ENCODE measurements around the gene STX1A. TPM values are rescaled to one million over a fixed set of nuclear protein-coding genes. Genes with fewer than 3 reads are reported as not detected.

STX1A gene
- total RNA-seq, 2 experiments from 2014 or later = 5.3 to 5.7 TPM

DNA sequence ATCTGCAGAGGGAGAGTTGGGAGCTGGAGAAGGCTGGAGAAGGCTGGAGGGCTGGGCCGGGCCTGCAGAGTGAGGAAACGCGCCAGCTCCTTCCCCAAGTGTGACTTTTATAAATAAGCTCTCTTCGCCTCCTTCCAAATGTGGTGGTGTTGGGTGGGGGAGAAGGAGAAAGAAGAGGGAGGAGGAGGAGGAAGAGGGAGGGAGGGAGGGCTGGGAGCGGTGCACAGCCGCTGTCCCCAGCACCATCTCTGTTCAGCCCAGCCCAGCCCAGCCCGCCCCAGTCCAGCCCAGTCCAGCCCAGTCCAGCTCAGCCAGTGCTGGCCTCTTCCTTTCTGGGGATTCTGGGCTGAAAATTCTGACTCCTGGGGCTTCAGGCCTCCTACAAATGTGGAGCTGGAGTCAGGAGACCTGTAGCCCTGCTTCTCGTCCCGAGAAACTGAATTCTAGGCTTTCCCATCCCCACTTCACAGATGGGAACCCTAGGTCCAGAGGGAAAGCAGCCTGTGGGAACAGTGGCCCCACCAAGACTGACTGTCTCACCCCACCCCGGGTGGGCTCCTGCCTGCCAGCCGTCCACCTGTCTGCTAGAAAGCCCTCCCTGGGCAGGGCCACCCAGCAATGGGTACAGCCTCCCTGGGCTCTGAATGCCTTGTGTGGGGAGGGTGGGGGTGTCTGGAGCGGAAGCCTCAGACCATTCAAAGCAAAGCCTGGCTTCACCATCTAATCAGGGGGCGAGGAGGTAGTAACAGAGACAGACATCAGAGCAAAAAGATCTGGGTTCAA is 2.3 kb downstream of the STX1A start:
- intact Hi-C loops (cut with micrococcal nuclease; ENCODE audit: unreplicated experiment) = no loop called here
- H4K20me1 ChIP-seq (ENCODE audit: insufficient read depth, low read length) = no peaks in the 10 kb centered on the region
- H3K36me3 ChIP-seq (ENCODE audit: insufficient read depth, low read length) = no peaks in the 10 kb centered on the region
- H3K4me2 ChIP-seq (ENCODE audit: low read length) = no peak overlapping the region
- H3K9me3 ChIP-seq (ENCODE audit: low read length) = no peaks in the 10 kb centered on the region
- TF ChIP-seq, protein P1, sequence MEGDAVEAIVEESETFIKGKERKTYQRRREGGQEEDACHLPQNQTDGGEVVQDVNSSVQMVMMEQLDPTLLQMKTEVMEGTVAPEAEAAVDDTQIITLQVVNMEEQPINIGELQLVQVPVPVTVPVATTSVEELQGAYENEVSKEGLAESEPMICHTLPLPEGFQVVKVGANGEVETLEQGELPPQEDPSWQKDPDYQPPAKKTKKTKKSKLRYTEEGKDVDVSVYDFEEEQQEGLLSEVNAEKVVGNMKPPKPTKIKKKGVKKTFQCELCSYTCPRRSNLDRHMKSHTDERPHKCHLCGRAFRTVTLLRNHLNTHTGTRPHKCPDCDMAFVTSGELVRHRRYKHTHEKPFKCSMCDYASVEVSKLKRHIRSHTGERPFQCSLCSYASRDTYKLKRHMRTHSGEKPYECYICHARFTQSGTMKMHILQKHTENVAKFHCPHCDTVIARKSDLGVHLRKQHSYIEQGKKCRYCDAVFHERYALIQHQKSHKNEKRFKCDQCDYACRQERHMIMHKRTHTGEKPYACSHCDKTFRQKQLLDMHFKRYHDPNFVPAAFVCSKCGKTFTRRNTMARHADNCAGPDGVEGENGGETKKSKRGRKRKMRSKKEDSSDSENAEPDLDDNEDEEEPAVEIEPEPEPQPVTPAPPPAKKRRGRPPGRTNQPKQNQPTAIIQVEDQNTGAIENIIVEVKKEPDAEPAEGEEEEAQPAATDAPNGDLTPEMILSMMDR (conservative IDR thresholded peaks at IDR 0.05; ENCODE audit: low read length) = no peak
- TF ChIP-seq EZH2phosphoT487 (IDR thresholded peaks at IDR 0.05; ENCODE audit: borderline replicate concordance, low read depth, low read length) = no peak
- no peaks in the 10 kb centered on the region for H3K79me2 ChIP-seq (ENCODE audit: insufficient read depth, low read depth, low read length)
- POLR2A ChIA-PET = interaction anchor here (0.6 kb wide), 1 partner anchor 190 kb away, joined by 3 read pairs; no protein-coding TSS in a partner anchor
- no peak overlapping the region for H3K27ac ChIP-seq (ENCODE audit: low read depth, low read length, poor library complexity, severe bottlenecking)
- peaks cover 28% of the 10 kb centered on the region for H3K4me1 ChIP-seq (ENCODE audit: insufficient read depth, low read length, poor library complexity, severe bottlenecking)
- BruUV-seq (replicated peaks) = no TSS peak
- H2AFZ ChIP-seq (ENCODE audit: low read length) = no peak overlapping the region
- DNase-seq (ENCODE audit: low spot score) = no peak
- H3K9me2 ChIP-seq (ENCODE audit: insufficient read depth, low read length) = no peaks in the 10 kb centered on the region
- no peak overlapping the region for H3K4me3 ChIP-seq (ENCODE audit: low read depth, low read length, poor library complexity, severe bottlenecking)
- CTCF ChIA-PET (ENCODE audit: unreplicated experiment) = interaction anchor here (0.6 kb wide), 1 partner anchor 103 kb away, joined by 4 read pairs; no protein-coding TSS in a partner anchor

GRCh38 chr7:73716318-73716890 is 3.1 kb downstream of the STX1A start:
- POLR2A ChIA-PET = interaction anchor here (0.6 kb wide), 1 partner anchor 189 kb away, joined by 3 read pairs; no protein-coding TSS in a partner anchor
- H2AFZ ChIP-seq (ENCODE audit: low read length) = no peak overlapping the region
- DNase-seq (ENCODE audit: low spot score) = no peak
- TF ChIP-seq, protein P1 (conservative IDR thresholded peaks at IDR 0.05; ENCODE audit: low read length) = no peak
- TF ChIP-seq EZH2phosphoT487 (IDR thresholded peaks at IDR 0.05; ENCODE audit: borderline replicate concordance, low read depth, low read length) = no peak
- intact Hi-C loops (cut with micrococcal nuclease; ENCODE audit: unreplicated experiment) = no loop called here
- H3K4me3 ChIP-seq (ENCODE audit: low read depth, low read length, poor library complexity, severe bottlenecking) = no peak overlapping the region
- no peaks in the 10 kb centered on the region for H3K36me3 ChIP-seq (ENCODE audit: insufficient read depth, low read length)
- H3K9me2 ChIP-seq (ENCODE audit: insufficient read depth, low read length) = no peaks in the 10 kb centered on the region
- H3K79me2 ChIP-seq (ENCODE audit: insufficient read depth, low read depth, low read length) = no peaks in the 10 kb centered on the region
- peaks cover 28% of the 10 kb centered on the region for H3K4me1 ChIP-seq (ENCODE audit: insufficient read depth, low read length, poor library complexity, severe bottlenecking)
- CTCF ChIA-PET (ENCODE audit: unreplicated experiment) = interaction anchor here (0.6 kb wide), 1 partner anchor 102 kb away, joined by 4 read pairs; no protein-coding TSS in a partner anchor
- H3K9me3 ChIP-seq (ENCODE audit: low read length) = no peaks in the 10 kb centered on the region
- no TSS peak for BruUV-seq (replicated peaks)
- no peak overlapping the region for H3K27ac ChIP-seq (ENCODE audit: low read depth, low read length, poor library complexity, severe bottlenecking)
- no peaks in the 10 kb centered on the region for H4K20me1 ChIP-seq (ENCODE audit: insufficient read depth, low read length)
- no peak overlapping the region for H3K4me2 ChIP-seq (ENCODE audit: low read length)

Measured in OCI-LY7 (cell line).